Measurements from ENCODE around the gene OR6B3. TPM values are rescaled to one million over a fixed set of nuclear protein-coding genes. Genes with fewer than 3 reads are reported as not detected.

The OR6B3 gene
- not detected for polyA plus RNA-seq (2012; ENCODE audit: insufficient read depth, insufficient read length, low read depth)

DNA sequence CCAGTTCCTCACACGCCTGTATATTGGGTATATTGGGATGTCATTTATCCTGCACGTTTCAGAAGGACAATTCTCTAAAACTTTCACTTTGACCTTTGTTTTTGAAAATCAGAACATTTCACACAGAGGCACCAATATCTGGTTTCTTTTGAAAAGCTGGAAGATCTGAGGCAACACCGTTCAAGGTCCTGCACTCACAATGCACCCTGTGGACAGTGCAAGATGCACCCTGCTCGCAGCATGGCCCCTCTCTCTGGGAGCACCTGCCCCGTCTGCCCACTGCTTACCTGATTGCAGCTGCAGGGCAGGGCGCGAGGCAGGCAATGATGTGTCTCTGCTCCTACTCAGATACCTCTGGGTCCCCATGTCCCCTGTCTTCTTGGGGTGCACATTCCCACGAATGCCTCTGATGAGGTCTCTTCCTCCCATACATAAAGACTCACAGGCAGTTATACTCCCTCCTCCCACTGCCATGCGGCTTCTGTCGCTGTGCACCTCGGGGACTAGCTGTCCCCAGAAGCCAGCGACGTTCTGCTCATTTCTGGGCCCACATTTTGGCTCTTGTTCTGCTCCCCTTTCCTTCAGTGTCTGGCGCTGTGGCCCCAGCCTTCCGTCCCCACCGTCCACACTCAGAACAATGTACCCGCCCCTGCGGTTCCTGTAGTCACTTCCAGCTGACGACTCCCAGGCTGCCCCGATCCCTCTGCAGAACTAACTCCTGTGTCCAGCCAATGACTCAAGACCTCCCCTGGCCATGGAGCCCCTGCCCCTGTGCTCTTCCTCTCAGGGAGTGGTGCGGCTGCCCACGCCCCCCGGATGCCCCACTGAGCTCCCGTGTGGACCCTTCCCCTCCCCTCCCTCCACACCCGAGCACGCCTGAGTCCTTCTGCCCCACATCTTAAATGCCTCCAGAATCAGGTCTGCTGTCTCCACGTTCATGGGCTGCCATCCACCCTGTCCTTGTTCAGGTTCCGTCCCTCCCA, at the start of gene OR6B3:
TSS of gene OR6B3 (minus strand) at position 349 of the 983 bp plus-strand sequence.
- Histone ChIP-seq H3K9me3 (no peaks in the 10 kb centered on the region), H3K27me3 (peaks cover 94% of the 10 kb centered on the region), H3K36me3 (no peaks in the 10 kb centered on the region), H3K4me1 (no peaks in the 10 kb centered on the region), H3K4me3 (ENCODE audit: low read depth, low read length) (no peak within 1 kb of the TSS)
- TF ChIP-seq, protein P1, sequence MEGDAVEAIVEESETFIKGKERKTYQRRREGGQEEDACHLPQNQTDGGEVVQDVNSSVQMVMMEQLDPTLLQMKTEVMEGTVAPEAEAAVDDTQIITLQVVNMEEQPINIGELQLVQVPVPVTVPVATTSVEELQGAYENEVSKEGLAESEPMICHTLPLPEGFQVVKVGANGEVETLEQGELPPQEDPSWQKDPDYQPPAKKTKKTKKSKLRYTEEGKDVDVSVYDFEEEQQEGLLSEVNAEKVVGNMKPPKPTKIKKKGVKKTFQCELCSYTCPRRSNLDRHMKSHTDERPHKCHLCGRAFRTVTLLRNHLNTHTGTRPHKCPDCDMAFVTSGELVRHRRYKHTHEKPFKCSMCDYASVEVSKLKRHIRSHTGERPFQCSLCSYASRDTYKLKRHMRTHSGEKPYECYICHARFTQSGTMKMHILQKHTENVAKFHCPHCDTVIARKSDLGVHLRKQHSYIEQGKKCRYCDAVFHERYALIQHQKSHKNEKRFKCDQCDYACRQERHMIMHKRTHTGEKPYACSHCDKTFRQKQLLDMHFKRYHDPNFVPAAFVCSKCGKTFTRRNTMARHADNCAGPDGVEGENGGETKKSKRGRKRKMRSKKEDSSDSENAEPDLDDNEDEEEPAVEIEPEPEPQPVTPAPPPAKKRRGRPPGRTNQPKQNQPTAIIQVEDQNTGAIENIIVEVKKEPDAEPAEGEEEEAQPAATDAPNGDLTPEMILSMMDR (IDR thresholded peaks at IDR 0.05; ENCODE audit: low read depth, low read length) = no peak
- DNase-seq = no peak

DNA sequence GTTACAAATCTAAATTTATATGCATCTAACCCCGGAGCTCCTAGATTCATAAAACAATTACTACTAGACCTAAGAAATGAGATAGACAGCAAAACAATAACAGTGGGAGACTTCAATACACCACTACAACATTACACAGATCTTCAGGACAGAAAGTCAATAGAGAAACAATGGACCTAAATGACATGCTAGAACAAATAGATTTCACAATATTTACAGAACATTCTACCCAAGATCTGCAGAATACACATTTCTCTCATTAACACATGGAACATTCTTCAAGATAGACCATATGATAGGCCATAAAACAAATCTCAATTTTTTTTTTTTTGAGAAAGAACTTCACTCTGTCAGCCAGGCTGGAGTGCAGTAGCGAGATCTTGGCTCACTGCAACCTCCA, 45.0 kb upstream of the OR6B3 start:
- Histone ChIP-seq H3K4me1 (no peaks in the 10 kb centered on the region), H3K36me3 (no peaks in the 10 kb centered on the region), H3K27me3 (peaks cover 83% of the 10 kb centered on the region), H3K9me3 (no peaks in the 10 kb centered on the region), H3K4me3 (ENCODE audit: low read depth, low read length) (no peak overlapping the region)
- DNase-seq = no peak
- TF ChIP-seq, protein P1 (IDR thresholded peaks at IDR 0.05; ENCODE audit: low read depth, low read length) = no peak

DNA sequence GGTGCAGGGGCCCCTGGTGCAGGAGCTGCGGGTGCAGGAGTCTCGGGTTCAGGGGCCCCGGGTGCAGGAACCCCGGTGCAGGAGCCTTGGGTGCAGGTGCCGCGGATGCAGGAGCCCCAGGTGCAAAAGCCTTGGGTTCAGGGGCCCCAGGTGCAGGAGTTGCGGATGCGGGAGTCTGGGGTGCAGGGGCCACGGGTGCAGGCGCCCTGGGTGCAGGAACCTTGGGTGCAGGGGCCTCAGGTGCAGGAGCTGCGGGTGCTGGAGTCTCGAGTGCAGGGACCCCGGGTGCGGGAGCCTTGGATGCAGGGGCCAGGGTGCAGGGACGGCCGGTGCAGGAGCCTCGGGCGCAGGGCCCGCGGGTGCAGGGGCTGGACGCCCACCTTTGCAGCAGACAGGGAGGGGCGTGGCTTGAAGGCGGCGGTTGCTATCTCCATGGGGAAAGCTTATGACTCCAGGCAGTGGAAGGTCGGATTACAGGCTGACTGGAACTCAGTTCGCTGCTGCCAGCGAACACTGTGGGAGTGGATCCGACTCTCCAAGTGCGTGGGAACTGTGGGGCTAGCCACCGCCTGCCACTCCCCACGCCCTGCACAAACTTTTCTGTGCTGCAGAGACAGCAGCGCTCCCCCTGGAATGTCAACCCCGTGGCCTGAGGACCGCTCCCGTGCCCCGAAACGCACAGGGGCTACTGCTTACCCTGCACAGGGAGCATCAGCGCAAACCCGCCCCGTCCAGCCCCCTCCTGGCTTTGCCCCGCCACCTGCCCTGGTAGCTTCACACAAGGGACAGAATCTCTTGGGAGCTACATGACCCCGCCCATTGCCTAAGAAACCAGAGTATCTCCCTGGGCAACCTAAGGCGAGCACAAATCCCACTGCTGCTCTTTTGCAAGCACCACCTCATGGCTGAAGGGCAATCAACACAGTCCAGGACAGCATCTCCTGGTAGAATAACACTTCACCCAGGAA, 42.5 kb upstream of the OR6B3 start:
- Histone ChIP-seq H3K27me3 (peaks cover 87% of the 10 kb centered on the region), H3K9me3 (no peaks in the 10 kb centered on the region), H3K36me3 (no peaks in the 10 kb centered on the region), H3K4me1 (no peaks in the 10 kb centered on the region), H3K4me3 (ENCODE audit: low read depth, low read length) (no peak overlapping the region)
- no peak for DNase-seq
- TF ChIP-seq, protein P1 (IDR thresholded peaks at IDR 0.05; ENCODE audit: low read depth, low read length) = no peak

DNA sequence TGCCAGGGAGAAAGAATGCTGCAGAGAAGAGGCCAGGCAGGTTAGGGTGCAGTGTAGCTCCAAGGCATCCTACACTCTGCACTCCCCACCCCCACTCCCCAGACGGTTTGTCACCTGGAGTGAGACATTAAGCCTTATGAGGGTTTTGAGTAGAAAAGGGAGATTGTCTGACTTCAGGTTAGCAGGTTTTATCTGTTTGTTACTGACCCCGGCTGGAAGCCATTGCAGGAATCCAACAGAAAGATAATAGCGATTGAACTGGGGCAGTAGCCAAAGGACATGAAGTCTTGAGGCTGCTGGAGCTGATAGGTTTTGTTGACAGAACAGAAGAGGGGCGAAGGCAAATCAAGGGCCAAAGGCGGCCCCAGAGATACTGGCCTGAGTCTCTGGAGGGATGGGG, 36.0 kb upstream of the OR6B3 start:
- Histone ChIP-seq H3K36me3 (no peaks in the 10 kb centered on the region), H3K4me1 (no peaks in the 10 kb centered on the region), H3K27me3 (peaks cover 46% of the 10 kb centered on the region), H3K9me3 (no peaks in the 10 kb centered on the region), H3K4me3 (ENCODE audit: low read depth, low read length) (no peak overlapping the region)
- TF ChIP-seq, protein P1 (IDR thresholded peaks at IDR 0.05; ENCODE audit: low read depth, low read length) = no peak
- DNase-seq = no peak

DNA sequence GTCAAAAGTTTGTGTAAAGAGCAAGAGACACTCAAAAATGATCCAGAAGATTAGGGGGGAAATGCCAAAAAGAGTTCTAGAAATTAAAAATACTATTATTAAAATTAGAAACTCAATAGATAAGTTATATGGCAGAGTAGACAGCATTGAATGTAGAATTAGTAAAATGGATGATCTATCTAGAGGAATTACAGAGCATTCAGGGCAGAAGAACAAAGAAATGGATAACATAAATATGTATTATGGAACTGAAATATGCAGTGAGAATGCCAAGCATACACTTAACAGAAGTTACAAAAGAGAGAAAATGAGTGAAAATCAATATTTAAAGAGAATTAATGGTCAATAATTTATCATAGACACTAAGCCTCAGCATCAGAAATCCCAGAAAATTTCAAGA, 33.2 kb upstream of the OR6B3 start:
- H3K36me3 ChIP-seq = no peaks in the 10 kb centered on the region
- H3K4me3 ChIP-seq (ENCODE audit: low read depth, low read length) = no peak overlapping the region
- peaks cover 43% of the 10 kb centered on the region for H3K27me3 ChIP-seq
- DNase-seq = no peak
- no peaks in the 10 kb centered on the region for H3K4me1 ChIP-seq
- TF ChIP-seq, protein P1 (IDR thresholded peaks at IDR 0.05; ENCODE audit: low read depth, low read length) = no peak
- no peaks in the 10 kb centered on the region for H3K9me3 ChIP-seq

Measured in BE2C (cell line).